Measurements from ENCODE around the gene C9orf43. TPM values are rescaled to one million over a fixed set of nuclear protein-coding genes. Genes with fewer than 3 reads are reported as not detected.
"Not testable (repeated sequence)": the region's sequence is repeated elsewhere in the genome, so short reads cannot be mapped to it uniquely, and the experiment has no call there.

Gene C9orf43
- polyA plus RNA-seq, 1 experiment = 0.23 TPM

GRCh38 chr9:113380869-113381378, 29.6 kb upstream of the C9orf43 start:
- CTCF ChIA-PET = no interaction called here
- TF ChIP-seq, protein P1, sequence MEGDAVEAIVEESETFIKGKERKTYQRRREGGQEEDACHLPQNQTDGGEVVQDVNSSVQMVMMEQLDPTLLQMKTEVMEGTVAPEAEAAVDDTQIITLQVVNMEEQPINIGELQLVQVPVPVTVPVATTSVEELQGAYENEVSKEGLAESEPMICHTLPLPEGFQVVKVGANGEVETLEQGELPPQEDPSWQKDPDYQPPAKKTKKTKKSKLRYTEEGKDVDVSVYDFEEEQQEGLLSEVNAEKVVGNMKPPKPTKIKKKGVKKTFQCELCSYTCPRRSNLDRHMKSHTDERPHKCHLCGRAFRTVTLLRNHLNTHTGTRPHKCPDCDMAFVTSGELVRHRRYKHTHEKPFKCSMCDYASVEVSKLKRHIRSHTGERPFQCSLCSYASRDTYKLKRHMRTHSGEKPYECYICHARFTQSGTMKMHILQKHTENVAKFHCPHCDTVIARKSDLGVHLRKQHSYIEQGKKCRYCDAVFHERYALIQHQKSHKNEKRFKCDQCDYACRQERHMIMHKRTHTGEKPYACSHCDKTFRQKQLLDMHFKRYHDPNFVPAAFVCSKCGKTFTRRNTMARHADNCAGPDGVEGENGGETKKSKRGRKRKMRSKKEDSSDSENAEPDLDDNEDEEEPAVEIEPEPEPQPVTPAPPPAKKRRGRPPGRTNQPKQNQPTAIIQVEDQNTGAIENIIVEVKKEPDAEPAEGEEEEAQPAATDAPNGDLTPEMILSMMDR (IDR thresholded peaks at IDR 0.05; ENCODE audit: insufficient read depth, low read depth, low read length) = no peak
- POLR2A ChIA-PET = no interaction called here
- no peak for DNase-seq (ENCODE audit: low read depth)
- peaks cover 2% of the 10 kb centered on the region; the same call in 1 of the 2 replicates for H3K27me3 ChIP-seq (ENCODE audit: control insufficient read depth, insufficient read depth, low read length)
- no peak overlapping the region for H3K4me3 ChIP-seq (ENCODE audit: low read depth, low read length)
- H3K36me3 ChIP-seq (ENCODE audit: control insufficient read depth, insufficient read depth, low read length) = no peaks in the 10 kb centered on the region

GRCh38 chr9:113381441-113381840, 29.1 kb upstream of the C9orf43 start:
- DNase-seq (ENCODE audit: low read depth); H3K27me3 ChIP-seq (ENCODE audit: control insufficient read depth, insufficient read depth, low read length); CTCF ChIA-PET; H3K36me3 ChIP-seq (ENCODE audit: control insufficient read depth, insufficient read depth, low read length); H3K4me3 ChIP-seq (ENCODE audit: low read depth, low read length); POLR2A ChIA-PET: not testable (repeated sequence)

- Histone ChIP-seq H3K4me3 (ENCODE audit: low read depth, low read length) (no peak overlapping the region), H3K36me3 (ENCODE audit: control insufficient read depth, insufficient read depth, low read length) (no peaks in the 10 kb centered on the region), H3K27me3 (ENCODE audit: control insufficient read depth, insufficient read depth, low read length) (peaks cover 2% of the 10 kb centered on the region; the same call in 1 of the 2 replicates)
- ChIA-PET POLR2A (no interaction called here), CTCF (no interaction called here)
- no peak for DNase-seq (ENCODE audit: low read depth)
- TF ChIP-seq, protein P1 (IDR thresholded peaks at IDR 0.05; ENCODE audit: insufficient read depth, low read depth, low read length) = no peak
These were observed 28.6 kb upstream of the C9orf43 start for GRCh38 chr9:113381909-113382411.

DNA sequence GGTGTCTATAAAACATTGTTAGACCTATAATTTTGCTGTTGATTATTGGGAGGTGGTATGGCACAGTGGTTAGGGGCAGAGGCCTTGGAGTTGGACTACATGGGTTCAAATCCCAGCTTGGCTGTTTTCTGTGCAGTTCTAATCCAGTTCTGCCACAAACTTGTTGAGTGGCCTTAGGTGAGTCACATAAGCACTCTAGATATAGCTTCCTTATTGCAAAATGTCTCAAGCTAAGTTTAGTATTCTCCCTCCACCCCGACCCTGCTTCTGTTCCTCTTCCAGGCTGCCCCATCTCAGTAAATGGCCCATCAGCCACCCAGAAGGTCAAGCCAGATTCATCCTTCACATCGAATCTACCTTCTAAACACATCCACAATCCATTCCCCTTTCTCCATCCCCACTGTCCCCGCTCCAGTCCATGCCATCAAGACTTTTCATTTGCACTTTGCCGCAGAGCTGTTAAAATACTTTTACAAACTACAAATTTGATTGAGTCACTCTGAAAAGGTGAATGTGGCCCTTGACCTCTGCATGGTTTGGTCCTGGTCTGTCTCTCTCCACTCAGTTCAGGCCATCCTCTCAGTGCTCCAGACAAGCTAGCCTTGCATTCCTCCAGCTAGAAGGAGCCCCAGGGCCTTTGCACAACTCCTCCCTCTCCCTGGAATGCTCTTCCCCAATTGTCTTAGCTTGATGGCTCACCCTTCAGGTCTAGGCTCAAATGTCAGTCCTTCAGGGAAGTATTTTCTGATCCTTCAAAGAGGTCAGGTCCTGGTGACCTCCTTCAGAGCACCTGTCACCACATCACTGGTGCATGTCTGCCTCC, 23.8 kb upstream of the C9orf43 start:
- no peak for DNase-seq (ENCODE audit: low read depth)
- H3K27me3 ChIP-seq (ENCODE audit: control insufficient read depth, insufficient read depth, low read length) = no peaks in the 10 kb centered on the region
- POLR2A ChIA-PET = no interaction called here
- peaks cover 21% of the 10 kb centered on the region for H3K36me3 ChIP-seq (ENCODE audit: control insufficient read depth, insufficient read depth, low read length)
- no peak overlapping the region for H3K4me3 ChIP-seq (ENCODE audit: low read depth, low read length)
- TF ChIP-seq, protein P1 (IDR thresholded peaks at IDR 0.05; ENCODE audit: insufficient read depth, low read depth, low read length) = no peak
- CTCF ChIA-PET = interaction anchor here (0.9 to 1.9 kb wide), 2 partner anchors 11 to 14 kb away, joined by 3 to 6 read pairs; partner anchors contain the start of gene ALAD

DNA sequence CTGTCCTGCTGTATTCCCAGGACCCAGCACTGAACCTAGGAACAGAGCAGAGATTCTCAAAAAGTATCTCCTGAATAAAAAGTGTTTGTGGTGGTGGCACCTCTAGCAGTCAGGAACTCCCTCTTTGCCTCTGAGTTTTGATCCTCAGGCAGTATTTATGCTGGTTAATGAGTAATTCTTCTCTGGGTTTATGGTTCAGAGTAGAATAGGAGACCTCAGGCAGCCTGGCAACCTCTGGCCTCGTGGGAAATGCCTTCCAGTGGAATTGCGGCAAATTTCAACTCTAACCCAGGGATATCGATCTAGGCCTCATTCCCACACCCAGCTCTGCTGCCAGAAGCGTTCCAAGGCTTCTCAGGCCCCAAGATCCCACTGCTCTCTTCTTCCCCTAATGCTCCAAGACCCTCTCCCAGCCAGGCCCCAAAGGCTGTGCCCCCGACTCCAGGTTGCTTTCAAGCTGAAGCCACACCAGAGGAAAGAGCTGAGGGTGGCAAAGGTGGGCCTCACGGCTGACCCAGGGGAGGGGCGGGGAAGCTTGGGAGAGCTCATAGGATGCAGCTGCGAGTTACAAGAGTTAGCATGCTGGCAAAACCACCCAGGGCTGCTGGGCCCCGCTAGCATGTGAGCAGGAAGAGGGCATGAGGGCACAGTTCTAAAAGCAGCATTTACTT, 22.9 kb upstream of the C9orf43 start:
- Histone ChIP-seq H3K27me3 (ENCODE audit: control insufficient read depth, insufficient read depth, low read length) (no peaks in the 10 kb centered on the region), H3K36me3 (ENCODE audit: control insufficient read depth, insufficient read depth, low read length) (peaks cover 22% of the 10 kb centered on the region), H3K4me3 (ENCODE audit: low read depth, low read length) (no peak overlapping the region)
- TF ChIP-seq, protein P1 (IDR thresholded peaks at IDR 0.05; ENCODE audit: insufficient read depth, low read depth, low read length) = no peak
- CTCF ChIA-PET = interaction anchor here (1.0 to 1.9 kb wide), 2 partner anchors 11 to 13 kb away, joined by 4 to 6 read pairs; partner anchors contain the start of gene ALAD
- no peak for DNase-seq (ENCODE audit: low read depth)
- POLR2A ChIA-PET = no interaction called here
